ENCODE results near the gene STPG3. TPM values are rescaled to one million over a fixed set of nuclear protein-coding genes. Genes with fewer than 3 reads are reported as not detected.

Gene STPG3
- polyA plus RNA-seq, 2 of the 4 experiments (the other 2 are of a cell fraction): not detected

DNA sequence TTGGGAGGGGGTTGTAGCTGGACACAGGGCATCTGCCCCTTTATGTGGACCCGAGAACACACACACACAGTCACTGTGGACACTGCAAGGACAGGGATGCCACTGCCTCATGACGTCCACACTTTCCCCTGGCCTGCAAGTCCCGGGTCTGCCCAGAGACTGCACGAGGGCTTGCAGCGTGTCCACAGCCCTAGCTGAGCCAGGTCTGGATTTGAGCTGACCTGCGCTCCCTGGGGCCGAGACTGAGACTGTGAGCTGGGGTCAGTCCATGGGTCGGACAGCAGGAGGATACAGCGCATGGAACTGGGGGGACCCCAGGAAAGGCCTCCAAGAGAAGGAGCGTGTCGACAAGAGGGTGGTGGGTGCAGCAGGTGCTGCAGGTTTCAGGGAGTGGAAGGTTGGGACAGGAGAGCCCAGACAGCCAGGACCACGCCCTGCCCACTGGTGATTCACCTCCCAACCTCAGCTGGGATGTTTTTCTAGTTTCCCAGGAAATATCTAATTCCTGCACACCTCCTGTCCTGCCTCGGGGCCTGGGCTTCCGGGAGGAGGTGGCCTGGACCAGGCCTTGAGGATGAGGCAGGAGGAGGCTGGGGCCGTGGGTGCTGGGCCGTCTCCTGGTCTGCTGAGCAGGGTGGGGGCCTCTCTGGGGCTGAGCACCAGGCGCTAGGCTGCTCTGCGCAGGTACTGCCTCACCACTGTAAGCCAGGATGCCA, 24.6 kb upstream of the STPG3 start:
- POLR2A ChIA-PET: interaction anchor here (0.6 to 3.5 kb wide), 4 partner anchors 14 to 66 kb away, joined by 3 to 27 read pairs (median 6); partner anchors contain the start of genes ANAPC2, SSNA1 and TUBB4B
- Histone ChIP-seq H3K9me3 (no peaks in the 10 kb centered on the region), H3K4me3 (no peak overlapping the region), H3K4me1 (peaks cover 68% of the 10 kb centered on the region), H3K27ac (peak overlapping the region; percentile 63 to 89), H3K4me2 (peak overlapping the region; percentile 77)
- TF ChIP-seq, protein P1, sequence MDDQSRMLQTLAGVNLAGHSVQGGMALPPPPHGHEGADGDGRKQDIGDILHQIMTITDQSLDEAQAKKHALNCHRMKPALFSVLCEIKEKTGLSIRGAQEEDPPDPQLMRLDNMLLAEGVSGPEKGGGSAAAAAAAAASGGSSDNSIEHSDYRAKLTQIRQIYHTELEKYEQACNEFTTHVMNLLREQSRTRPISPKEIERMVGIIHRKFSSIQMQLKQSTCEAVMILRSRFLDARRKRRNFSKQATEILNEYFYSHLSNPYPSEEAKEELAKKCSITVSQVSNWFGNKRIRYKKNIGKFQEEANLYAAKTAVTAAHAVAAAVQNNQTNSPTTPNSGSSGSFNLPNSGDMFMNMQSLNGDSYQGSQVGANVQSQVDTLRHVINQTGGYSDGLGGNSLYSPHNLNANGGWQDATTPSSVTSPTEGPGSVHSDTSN (IDR thresholded peaks at IDR 0.05): no peak
- TF ChIP-seq FOXS1 (CRISPR knock-in tag; IDR thresholded peaks at IDR 0.05): no peak
- TF ChIP-seq POLR2A (IDR thresholded peaks at IDR 0.05; ENCODE audit: low read length): 0 out of 2 replicates have a peak, but pooled peaks have one; percentile 9
- TF ChIP-seq HEYL (CRISPR knock-in tag; IDR thresholded peaks at IDR 0.05): no peak
- no peak for TF ChIP-seq EHF (CRISPR knock-in tag; IDR thresholded peaks at IDR 0.05)
- no peak for TF ChIP-seq MAFK (IDR thresholded peaks at IDR 0.05; ENCODE audit: partially characterized antibody)
- no peak for TF ChIP-seq HOXB5 (CRISPR knock-in tag; IDR thresholded peaks at IDR 0.05)
- TF ChIP-seq JUN (IDR thresholded peaks at IDR 0.05): no peak
- no peak for TF ChIP-seq NFE2L2 (conservative IDR thresholded peaks at IDR 0.05; ENCODE audit: low read length)
- TF ChIP-seq CEBPB (IDR thresholded peaks at IDR 0.05): no peak
- no peak for TF ChIP-seq RFX5 (IDR thresholded peaks at IDR 0.05)
- TF ChIP-seq, protein P2, sequence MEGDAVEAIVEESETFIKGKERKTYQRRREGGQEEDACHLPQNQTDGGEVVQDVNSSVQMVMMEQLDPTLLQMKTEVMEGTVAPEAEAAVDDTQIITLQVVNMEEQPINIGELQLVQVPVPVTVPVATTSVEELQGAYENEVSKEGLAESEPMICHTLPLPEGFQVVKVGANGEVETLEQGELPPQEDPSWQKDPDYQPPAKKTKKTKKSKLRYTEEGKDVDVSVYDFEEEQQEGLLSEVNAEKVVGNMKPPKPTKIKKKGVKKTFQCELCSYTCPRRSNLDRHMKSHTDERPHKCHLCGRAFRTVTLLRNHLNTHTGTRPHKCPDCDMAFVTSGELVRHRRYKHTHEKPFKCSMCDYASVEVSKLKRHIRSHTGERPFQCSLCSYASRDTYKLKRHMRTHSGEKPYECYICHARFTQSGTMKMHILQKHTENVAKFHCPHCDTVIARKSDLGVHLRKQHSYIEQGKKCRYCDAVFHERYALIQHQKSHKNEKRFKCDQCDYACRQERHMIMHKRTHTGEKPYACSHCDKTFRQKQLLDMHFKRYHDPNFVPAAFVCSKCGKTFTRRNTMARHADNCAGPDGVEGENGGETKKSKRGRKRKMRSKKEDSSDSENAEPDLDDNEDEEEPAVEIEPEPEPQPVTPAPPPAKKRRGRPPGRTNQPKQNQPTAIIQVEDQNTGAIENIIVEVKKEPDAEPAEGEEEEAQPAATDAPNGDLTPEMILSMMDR (IDR thresholded peaks at IDR 0.05): no peak
- TF ChIP-seq SMC3 (IDR thresholded peaks at IDR 0.05): no peak
- TF ChIP-seq, protein P3, sequence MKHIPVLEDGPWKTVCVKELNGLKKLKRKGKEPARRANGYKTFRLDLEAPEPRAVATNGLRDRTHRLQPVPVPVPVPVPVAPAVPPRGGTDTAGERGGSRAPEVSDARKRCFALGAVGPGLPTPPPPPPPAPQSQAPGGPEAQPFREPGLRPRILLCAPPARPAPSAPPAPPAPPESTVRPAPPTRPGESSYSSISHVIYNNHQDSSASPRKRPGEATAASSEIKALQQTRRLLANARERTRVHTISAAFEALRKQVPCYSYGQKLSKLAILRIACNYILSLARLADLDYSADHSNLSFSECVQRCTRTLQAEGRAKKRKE (CRISPR knock-in tag; IDR thresholded peaks at IDR 0.05; ENCODE audit: low read depth): no peak
- peak; percentile 55 for TF ChIP-seq ZFP36 (IDR thresholded peaks at IDR 0.05; ENCODE audit: borderline replicate concordance, partially characterized antibody)
- no peak for TF ChIP-seq BHLHE40 (IDR thresholded peaks at IDR 0.05; ENCODE audit: low read depth, low read length)
- no peak for TF ChIP-seq ZNF302 (CRISPR knock-in tag; IDR thresholded peaks at IDR 0.05)
- TF ChIP-seq CBX2 (IDR thresholded peaks at IDR 0.05; ENCODE audit: borderline replicate concordance, low read depth): no peak
- no peak for TF ChIP-seq CBX8 (IDR thresholded peaks at IDR 0.05)
- no peak for TF ChIP-seq FOSL2 (IDR thresholded peaks at IDR 0.05)
- TF ChIP-seq FOSL2 (CRISPR knock-in tag; IDR thresholded peaks at IDR 0.05): peak; percentile 16; the same call in 1 of the 2 replicates
- TF ChIP-seq, protein P4, sequence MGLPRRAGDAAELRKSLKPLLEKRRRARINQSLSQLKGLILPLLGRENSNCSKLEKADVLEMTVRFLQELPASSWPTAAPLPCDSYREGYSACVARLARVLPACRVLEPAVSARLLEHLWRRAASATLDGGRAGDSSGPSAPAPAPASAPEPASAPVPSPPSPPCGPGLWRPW (IDR thresholded peaks at IDR 0.05): no peak
- CTCF ChIA-PET: interaction anchor here (0.6 to 10.1 kb wide), 37 partner anchors 10 to 440 kb away, joined by 3 to 113 read pairs (median 6); partner anchors contain the start of genes ANAPC2, LRRC26, MAN1B1 and NDOR1
- ATAC-seq (peak; percentile 2 to 11; a peak in 4 of 6 replicates), FAIRE-seq (no peak), DNase-seq (ENCODE audit: low read depth in 1 of 2, low spot score in 1 of 2) (peak in 1 of 2 experiments; percentile 52)
- WGBS (ENCODE audit: missing lambda C conversion rate): 69% methylated on average over 14 of the region's 18 CpGs

DNA sequence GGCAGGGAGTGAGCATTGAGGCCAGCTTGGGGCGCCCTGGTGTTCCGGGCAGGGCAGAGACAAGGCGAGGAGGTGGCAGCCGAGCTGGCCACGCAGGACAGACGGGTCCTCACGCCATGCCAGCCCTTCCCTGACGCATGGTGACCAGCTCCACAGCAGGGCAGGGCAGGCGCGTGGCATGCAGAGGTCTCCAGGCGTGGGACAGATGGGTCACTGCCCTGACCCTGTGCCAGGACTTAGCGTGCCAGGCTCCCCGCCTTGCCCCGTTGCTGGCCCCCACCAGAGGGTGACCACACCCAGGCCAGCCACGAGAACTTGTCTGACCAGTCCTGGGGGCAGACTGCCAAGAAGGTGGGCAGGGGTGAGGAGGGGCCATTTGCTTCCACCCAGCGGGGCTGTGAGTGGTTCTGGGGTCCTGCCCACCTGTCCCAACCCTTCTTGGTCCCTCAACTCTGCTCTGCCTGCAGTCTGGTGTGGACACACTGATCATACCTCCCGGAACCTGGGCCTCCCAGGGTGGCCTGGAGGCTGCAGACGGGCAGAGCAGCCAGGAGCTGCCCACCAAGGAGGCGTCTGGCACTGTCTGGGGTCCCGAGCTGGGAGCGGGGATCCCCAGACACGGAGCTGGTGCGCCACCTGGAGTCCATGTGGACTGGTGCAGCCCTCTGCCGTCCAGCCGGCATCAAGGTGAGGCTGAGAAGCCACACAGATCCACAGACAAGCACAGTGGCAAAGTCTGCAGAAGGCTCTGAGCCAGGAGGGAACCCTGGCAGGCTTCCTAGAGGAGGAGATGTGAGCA, 23.8 kb upstream of the STPG3 start, which contains the start of gene RNF224:
Gene RNF224 (plus strand): TSS at position 449 of the 799 bp plus-strand sequence. CDS start 834 bp downstream, outside the sequence.
- H3K27ac ChIP-seq: peak within 1 kb of the TSS; percentile 63 to 89
- peaks cover 66% of the 10 kb centered on the region for H3K4me1 ChIP-seq
- CTCF ChIA-PET: interaction anchor here (0.5 to 10.1 kb wide), 42 partner anchors 10 to 441 kb away, joined by 3 to 113 read pairs (median 5); partner anchors contain the start of genes ANAPC2, LRRC26, MAMDC4 and MAN1B1
- POLR2A ChIA-PET: interaction anchor here (1.5 to 3.5 kb wide), 3 partner anchors 13 to 64 kb away, joined by 3 to 27 read pairs (median 8); partner anchors contain the start of genes ANAPC2, SSNA1 and TUBB4B
- H3K4me3 ChIP-seq: no peak within 1 kb of the TSS
- DNase-seq (ENCODE audit: low read depth in 1 of 2, low spot score in 1 of 2) (peak; percentile 78 to 84), FAIRE-seq (no peak), ATAC-seq (peak; percentile 42 to 71)
- H3K9me3 ChIP-seq: no peaks in the 10 kb centered on the region
- 45% methylated on average over 19 of the region's 25 CpGs for WGBS (ENCODE audit: missing lambda C conversion rate)
- peak within 1 kb of the TSS; percentile 77 for H3K4me2 ChIP-seq
- TF ChIP-seq, protein P5, sequence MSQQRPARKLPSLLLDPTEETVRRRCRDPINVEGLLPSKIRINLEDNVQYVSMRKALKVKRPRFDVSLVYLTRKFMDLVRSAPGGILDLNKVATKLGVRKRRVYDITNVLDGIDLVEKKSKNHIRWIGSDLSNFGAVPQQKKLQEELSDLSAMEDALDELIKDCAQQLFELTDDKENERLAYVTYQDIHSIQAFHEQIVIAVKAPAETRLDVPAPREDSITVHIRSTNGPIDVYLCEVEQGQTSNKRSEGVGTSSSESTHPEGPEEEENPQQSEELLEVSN (IDR thresholded peaks at IDR 0.05; ENCODE audit: borderline replicate concordance, low read depth): no peak
- no peak for TF ChIP-seq FOXS1 (CRISPR knock-in tag; IDR thresholded peaks at IDR 0.05)
- no peak for TF ChIP-seq FOSB (CRISPR knock-in tag; IDR thresholded peaks at IDR 0.05)
- TF ChIP-seq CBX8 (IDR thresholded peaks at IDR 0.05): no peak
- TF ChIP-seq, protein P6, sequence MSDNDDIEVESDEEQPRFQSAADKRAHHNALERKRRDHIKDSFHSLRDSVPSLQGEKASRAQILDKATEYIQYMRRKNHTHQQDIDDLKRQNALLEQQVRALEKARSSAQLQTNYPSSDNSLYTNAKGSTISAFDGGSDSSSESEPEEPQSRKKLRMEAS (IDR thresholded peaks at IDR 0.05): no peak; the same call in 1 of the 2 replicates
- TF ChIP-seq, protein P7, sequence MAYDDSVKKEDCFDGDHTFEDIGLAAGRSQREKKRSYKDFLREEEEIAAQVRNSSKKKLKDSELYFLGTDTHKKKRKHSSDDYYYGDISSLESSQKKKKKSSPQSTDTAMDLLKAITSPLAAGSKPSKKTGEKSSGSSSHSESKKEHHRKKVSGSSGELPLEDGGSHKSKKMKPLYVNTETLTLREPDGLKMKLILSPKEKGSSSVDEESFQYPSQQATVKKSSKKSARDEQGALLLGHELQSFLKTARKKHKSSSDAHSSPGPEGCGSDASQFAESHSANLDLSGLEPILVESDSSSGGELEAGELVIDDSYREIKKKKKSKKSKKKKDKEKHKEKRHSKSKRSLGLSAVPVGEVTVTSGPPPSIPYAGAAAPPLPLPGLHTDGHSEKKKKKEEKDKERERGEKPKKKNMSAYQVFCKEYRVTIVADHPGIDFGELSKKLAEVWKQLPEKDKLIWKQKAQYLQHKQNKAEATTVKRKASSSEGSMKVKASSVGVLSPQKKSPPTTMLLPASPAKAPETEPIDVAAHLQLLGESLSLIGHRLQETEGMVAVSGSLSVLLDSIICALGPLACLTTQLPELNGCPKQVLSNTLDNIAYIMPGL (CRISPR knock-in tag; IDR thresholded peaks at IDR 0.05; ENCODE audit: borderline replicate concordance): no peak
- TF ChIP-seq EHF (CRISPR knock-in tag; IDR thresholded peaks at IDR 0.05): no peak
- no peak for TF ChIP-seq ZNF302 (CRISPR knock-in tag; IDR thresholded peaks at IDR 0.05)
- no peak for TF ChIP-seq ZSCAN20 (CRISPR knock-in tag; IDR thresholded peaks at IDR 0.05)
- TF ChIP-seq ZFP36 (IDR thresholded peaks at IDR 0.05; ENCODE audit: borderline replicate concordance, partially characterized antibody): peak; percentile 88
